WTC11 (cell line): ENCODE results near the gene C4orf36. TPM values are rescaled to one million over a fixed set of nuclear protein-coding genes. Genes with fewer than 3 reads are reported as not detected.
A peak's percentile ranks its signal among the peaks of the same experiment; 100 is the strongest.

Experiments used
- ATAC-seq: fragments of 200-7000 bp; cut with Tn5 transposase; 2 replicates; pipeline ENCODE4 v1.10.0; 2021; ENCODE audit warnings: mild to moderate bottlenecking, moderate library complexity
- CTCF ChIA-PET: fragments of 300-600 bp; sonication (Branson Sonifier 250); formaldehyde crosslinking; loops from one replicate; lab custom pipeline; 2021; ENCODE audit warnings: antibody characterized with exemption; lab: Charles Lee
- POLR2A ChIA-PET: fragments of 350-600 bp; sonication (Branson Sonifier 250); formaldehyde crosslinking; loops from one replicate; lab custom pipeline; 2021; ENCODE audit warnings: antibody characterized with exemption; lab: Charles Lee
- DNase-seq: peaks from one replicate; pipeline ENCODE4 v3.0.0; 2021; ENCODE audit warnings: low spot score
- H3K27ac Mint-ChIP-seq: 2 replicates; pipeline ENCODE4 v1.8.0; 2021; ENCODE audit warnings: mixed read lengths
- H3K27me3 Mint-ChIP-seq: 2 replicates; pipeline ENCODE4 v1.8.0; 2021; ENCODE audit warnings: low read depth, mild to moderate bottlenecking, moderate library complexity, mixed read lengths
- H3K36me3 Mint-ChIP-seq: 2 replicates; pipeline ENCODE4 v1.8.0; 2021; ENCODE audit warnings: mixed read lengths
- H3K4me1 Mint-ChIP-seq: 2 replicates; pipeline ENCODE4 v1.8.0; 2022; ENCODE audit warnings: mixed read lengths
- H3K4me3 Mint-ChIP-seq: 2 replicates; pipeline ENCODE4 v1.8.0; 2021; ENCODE audit warnings: mild to moderate bottlenecking, moderate library complexity, mixed read lengths
- H3K9me3 Mint-ChIP-seq: 2 replicates; pipeline ENCODE4 v1.8.0; 2021; ENCODE audit warnings: mixed read lengths
- ATF1 ChIP-seq: sonication (generic); formaldehyde crosslinking; IDR thresholded peaks from 2 replicates; pipeline ENCODE4 v1.8.1; 2023; ENCODE audit warnings: mild to moderate bottlenecking, moderate library complexity, missing genetic modification reagents
- ATF6 ChIP-seq: sonication (generic); formaldehyde crosslinking; IDR thresholded peaks from 2 replicates; pipeline ENCODE4 v1.8.1; 2023; ENCODE audit warnings: mild to moderate bottlenecking, missing genetic modification reagents
- ELF4 ChIP-seq: sonication (generic); formaldehyde crosslinking; IDR thresholded peaks from 2 replicates; pipeline ENCODE4 v1.8.1; 2022; ENCODE audit warnings: low read depth, mild to moderate bottlenecking, moderate library complexity, missing genetic modification reagents
- ESRRA ChIP-seq: sonication (generic); formaldehyde crosslinking; IDR thresholded peaks from 2 replicates; pipeline ENCODE4 v1.8.1; 2022; ENCODE audit warnings: mild to moderate bottlenecking, missing genetic modification reagents, borderline replicate concordance
- FOXJ3 ChIP-seq: sonication (generic); formaldehyde crosslinking; IDR thresholded peaks from 2 replicates; pipeline ENCODE4 v1.9.0; 2021; ENCODE audit warnings: missing genetic modification reagents, mild to moderate bottlenecking, borderline replicate concordance
- GTF2I ChIP-seq: fragments of 250-450 bp; sonication (Bioruptor Pico); conservative IDR thresholded peaks from 2 replicates; pipeline ENCODE4 v1.4.0; 2021; ENCODE audit warnings: mild to moderate bottlenecking
- NFE2L1 ChIP-seq: sonication (generic); formaldehyde crosslinking; IDR thresholded peaks from 2 replicates; pipeline ENCODE4 v1.8.1; 2023; ENCODE audit warnings: missing genetic modification reagents
- RORB ChIP-seq: fragments of 250-450 bp; sonication (Bioruptor Pico); IDR thresholded peaks from 2 replicates; pipeline ENCODE4 v1.9.0; 2021; ENCODE audit warnings: mild to moderate bottlenecking
- SMAD4 ChIP-seq: sonication (generic); formaldehyde crosslinking; IDR thresholded peaks from 2 replicates; pipeline ENCODE4 v1.8.0; 2022; ENCODE audit warnings: mild to moderate bottlenecking, missing genetic modification reagents
- SOX15 ChIP-seq: fragments of 250-450 bp; sonication (Bioruptor Pico); IDR thresholded peaks from 2 replicates; pipeline ENCODE4 v1.9.0; 2021; ENCODE audit warnings: mild to moderate bottlenecking
- ZBTB21 ChIP-seq: sonication (generic); formaldehyde crosslinking; IDR thresholded peaks from 2 replicates; pipeline ENCODE4 v1.8.1; 2023; ENCODE audit warnings: mild to moderate bottlenecking, missing genetic modification reagents, borderline replicate concordance
- ZNF219 ChIP-seq: sonication (generic); formaldehyde crosslinking; IDR thresholded peaks from 2 replicates; pipeline ENCODE4 v1.8.0; 2023; ENCODE audit warnings: missing genetic modification reagents, mild to moderate bottlenecking, borderline replicate concordance
- ZNF263 ChIP-seq: sonication (generic); formaldehyde crosslinking; IDR thresholded peaks from 2 replicates; pipeline ENCODE4 v1.8.1; 2022; ENCODE audit warnings: low read depth, mild to moderate bottlenecking, moderate library complexity, missing genetic modification reagents
- ZNF423 ChIP-seq: fragments of 250-450 bp; sonication (Bioruptor Pico); IDR thresholded peaks from 2 replicates; pipeline ENCODE4 v2.1.2; 2022; ENCODE audit warnings: mild to moderate bottlenecking, moderate library complexity
- total RNA-seq: library from RNA; stranded (reverse); gene quantifications from 3 replicates; pipeline ENCODE4 v1.2.3, GENCODE V29; 2021
- TF ChIP-seq, protein P1 (sequence below): sonication (generic); formaldehyde crosslinking; conservative IDR thresholded peaks from 2 replicates; pipeline ENCODE4 v1.8.1; 2022; ENCODE audit warnings: mild to moderate bottlenecking, missing genetic modification reagents
- TF ChIP-seq, protein P2 (sequence below): sonication (generic); formaldehyde crosslinking; IDR thresholded peaks from 2 replicates; pipeline ENCODE4 v1.8.1; 2023; ENCODE audit warnings: mild to moderate bottlenecking, missing genetic modification reagents, borderline replicate concordance
- TF ChIP-seq, protein P3 (sequence below): sonication (generic); formaldehyde crosslinking; IDR thresholded peaks from 2 replicates; pipeline ENCODE4 v1.8.0; 2023; ENCODE audit warnings: missing genetic modification reagents, mild to moderate bottlenecking, borderline replicate concordance
- TF ChIP-seq, protein P4 (sequence below): sonication (generic); formaldehyde crosslinking; IDR thresholded peaks from 2 replicates; pipeline ENCODE4 v1.8.0; 2022; ENCODE audit warnings: mild to moderate bottlenecking, missing genetic modification reagents
- TF ChIP-seq, protein P5 (sequence below): sonication (generic); formaldehyde crosslinking; IDR thresholded peaks from 2 replicates; pipeline ENCODE4 v1.8.1; 2022; ENCODE audit warnings: mild to moderate bottlenecking, missing genetic modification reagents, moderate library complexity, borderline replicate concordance
- TF ChIP-seq, protein P6 (sequence below): sonication (generic); formaldehyde crosslinking; IDR thresholded peaks from 2 replicates; pipeline ENCODE4 v1.8.1; 2023; ENCODE audit warnings: mild to moderate bottlenecking, missing genetic modification reagents, moderate library complexity

The C4orf36 gene
- total RNA-seq, 1 experiment from 2014 or later, result 0.79 TPM

DNA sequence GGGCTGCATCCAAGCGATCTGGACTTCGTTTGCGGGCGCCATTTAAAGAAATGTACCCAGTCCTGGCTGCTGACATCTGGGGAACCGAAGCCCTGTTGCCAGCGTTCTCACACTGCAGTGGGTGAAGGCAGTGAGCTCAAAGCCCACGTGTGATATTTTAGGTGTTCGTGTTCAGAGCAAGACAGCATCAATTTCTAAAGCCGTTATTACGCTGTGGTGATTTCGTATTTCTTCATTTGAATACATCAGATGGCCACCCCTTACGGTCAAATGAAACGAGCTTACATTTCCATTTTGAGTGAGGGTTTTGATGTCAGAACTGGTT is 376 bp upstream of the C4orf36 start (continued):
- TF ChIP-seq ATF6 (CRISPR knock-in tag) (no peak), RORB (CRISPR knock-in tag) (no peak)
- TF ChIP-seq, protein P1, sequence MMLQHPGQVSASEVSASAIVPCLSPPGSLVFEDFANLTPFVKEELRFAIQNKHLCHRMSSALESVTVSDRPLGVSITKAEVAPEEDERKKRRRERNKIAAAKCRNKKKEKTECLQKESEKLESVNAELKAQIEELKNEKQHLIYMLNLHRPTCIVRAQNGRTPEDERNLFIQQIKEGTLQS (CRISPR knock-in tag), result no peak
- TF ChIP-seq, protein P2, sequence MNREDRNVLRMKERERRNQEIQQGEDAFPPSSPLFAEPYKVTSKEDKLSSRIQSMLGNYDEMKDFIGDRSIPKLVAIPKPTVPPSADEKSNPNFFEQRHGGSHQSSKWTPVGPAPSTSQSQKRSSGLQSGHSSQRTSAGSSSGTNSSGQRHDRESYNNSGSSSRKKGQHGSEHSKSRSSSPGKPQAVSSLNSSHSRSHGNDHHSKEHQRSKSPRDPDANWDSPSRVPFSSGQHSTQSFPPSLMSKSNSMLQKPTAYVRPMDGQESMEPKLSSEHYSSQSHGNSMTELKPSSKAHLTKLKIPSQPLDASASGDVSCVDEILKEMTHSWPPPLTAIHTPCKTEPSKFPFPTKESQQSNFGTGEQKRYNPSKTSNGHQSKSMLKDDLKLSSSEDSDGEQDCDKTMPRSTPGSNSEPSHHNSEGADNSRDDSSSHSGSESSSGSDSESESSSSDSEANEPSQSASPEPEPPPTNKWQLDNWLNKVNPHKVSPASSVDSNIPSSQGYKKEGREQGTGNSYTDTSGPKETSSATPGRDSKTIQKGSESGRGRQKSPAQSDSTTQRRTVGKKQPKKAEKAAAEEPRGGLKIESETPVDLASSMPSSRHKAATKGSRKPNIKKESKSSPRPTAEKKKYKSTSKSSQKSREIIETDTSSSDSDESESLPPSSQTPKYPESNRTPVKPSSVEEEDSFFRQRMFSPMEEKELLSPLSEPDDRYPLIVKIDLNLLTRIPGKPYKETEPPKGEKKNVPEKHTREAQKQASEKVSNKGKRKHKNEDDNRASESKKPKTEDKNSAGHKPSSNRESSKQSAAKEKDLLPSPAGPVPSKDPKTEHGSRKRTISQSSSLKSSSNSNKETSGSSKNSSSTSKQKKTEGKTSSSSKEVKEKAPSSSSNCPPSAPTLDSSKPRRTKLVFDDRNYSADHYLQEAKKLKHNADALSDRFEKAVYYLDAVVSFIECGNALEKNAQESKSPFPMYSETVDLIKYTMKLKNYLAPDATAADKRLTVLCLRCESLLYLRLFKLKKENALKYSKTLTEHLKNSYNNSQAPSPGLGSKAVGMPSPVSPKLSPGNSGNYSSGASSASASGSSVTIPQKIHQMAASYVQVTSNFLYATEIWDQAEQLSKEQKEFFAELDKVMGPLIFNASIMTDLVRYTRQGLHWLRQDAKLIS (CRISPR knock-in tag), result no peak
- TF ChIP-seq, protein P3, sequence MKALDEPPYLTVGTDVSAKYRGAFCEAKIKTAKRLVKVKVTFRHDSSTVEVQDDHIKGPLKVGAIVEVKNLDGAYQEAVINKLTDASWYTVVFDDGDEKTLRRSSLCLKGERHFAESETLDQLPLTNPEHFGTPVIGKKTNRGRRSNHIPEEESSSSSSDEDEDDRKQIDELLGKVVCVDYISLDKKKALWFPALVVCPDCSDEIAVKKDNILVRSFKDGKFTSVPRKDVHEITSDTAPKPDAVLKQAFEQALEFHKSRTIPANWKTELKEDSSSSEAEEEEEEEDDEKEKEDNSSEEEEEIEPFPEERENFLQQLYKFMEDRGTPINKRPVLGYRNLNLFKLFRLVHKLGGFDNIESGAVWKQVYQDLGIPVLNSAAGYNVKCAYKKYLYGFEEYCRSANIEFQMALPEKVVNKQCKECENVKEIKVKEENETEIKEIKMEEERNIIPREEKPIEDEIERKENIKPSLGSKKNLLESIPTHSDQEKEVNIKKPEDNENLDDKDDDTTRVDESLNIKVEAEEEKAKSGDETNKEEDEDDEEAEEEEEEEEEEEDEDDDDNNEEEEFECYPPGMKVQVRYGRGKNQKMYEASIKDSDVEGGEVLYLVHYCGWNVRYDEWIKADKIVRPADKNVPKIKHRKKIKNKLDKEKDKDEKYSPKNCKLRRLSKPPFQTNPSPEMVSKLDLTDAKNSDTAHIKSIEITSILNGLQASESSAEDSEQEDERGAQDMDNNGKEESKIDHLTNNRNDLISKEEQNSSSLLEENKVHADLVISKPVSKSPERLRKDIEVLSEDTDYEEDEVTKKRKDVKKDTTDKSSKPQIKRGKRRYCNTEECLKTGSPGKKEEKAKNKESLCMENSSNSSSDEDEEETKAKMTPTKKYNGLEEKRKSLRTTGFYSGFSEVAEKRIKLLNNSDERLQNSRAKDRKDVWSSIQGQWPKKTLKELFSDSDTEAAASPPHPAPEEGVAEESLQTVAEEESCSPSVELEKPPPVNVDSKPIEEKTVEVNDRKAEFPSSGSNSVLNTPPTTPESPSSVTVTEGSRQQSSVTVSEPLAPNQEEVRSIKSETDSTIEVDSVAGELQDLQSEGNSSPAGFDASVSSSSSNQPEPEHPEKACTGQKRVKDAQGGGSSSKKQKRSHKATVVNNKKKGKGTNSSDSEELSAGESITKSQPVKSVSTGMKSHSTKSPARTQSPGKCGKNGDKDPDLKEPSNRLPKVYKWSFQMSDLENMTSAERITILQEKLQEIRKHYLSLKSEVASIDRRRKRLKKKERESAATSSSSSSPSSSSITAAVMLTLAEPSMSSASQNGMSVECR (CRISPR knock-in tag), result no peak

DNA sequence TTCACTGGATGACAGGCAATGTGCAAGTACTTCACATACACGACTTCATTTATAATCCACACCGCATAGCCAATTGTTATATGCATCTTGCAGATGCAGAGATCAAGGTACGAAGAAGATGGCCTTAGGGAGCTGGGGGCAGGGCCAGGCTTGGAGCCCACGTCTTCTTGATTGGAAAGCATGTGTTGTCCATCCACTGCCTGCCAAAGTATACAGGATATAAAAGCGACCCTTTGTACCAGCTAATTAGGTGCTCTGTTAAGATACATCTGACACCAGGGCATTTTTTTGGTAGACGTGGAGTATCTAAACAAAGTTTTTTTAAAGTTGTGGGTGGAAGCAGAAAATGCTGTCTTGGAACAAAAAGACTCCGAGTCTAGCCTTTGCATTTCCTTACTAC is 1.4 kb downstream of the C4orf36 start:
- Mint-ChIP-seq H3K27me3 (peaks cover 15% of the 10 kb centered on the region), H3K36me3 (peaks cover 3% of the 10 kb centered on the region), H3K4me3 (peak overlapping the region; percentile 75), H3K9me3 (no peaks in the 10 kb centered on the region), H3K4me1 (peaks cover 19% of the 10 kb centered on the region), H3K27ac (no peak overlapping the region)
- CTCF ChIA-PET, result interaction anchor here (1.0 to 1.4 kb wide), 2 partner anchors 12 to 31 kb away, joined by 5 read pairs; no protein-coding TSS in a partner anchor
- no peak for ATAC-seq
- POLR2A ChIA-PET, result no interaction called here
- DNase-seq, result no peak
- no peak for TF ChIP-seq ATF1 (CRISPR knock-in tag)
- no peak for TF ChIP-seq ESRRA (CRISPR knock-in tag)
- no peak for TF ChIP-seq FOXJ3 (CRISPR knock-in tag)
- no peak for TF ChIP-seq ZBTB21 (CRISPR knock-in tag)
- no peak for TF ChIP-seq ZNF423 (CRISPR knock-in tag)
- TF ChIP-seq NFE2L1 (CRISPR knock-in tag), result no peak
- no peak for TF ChIP-seq SOX15 (CRISPR knock-in tag)
- TF ChIP-seq, protein P4, sequence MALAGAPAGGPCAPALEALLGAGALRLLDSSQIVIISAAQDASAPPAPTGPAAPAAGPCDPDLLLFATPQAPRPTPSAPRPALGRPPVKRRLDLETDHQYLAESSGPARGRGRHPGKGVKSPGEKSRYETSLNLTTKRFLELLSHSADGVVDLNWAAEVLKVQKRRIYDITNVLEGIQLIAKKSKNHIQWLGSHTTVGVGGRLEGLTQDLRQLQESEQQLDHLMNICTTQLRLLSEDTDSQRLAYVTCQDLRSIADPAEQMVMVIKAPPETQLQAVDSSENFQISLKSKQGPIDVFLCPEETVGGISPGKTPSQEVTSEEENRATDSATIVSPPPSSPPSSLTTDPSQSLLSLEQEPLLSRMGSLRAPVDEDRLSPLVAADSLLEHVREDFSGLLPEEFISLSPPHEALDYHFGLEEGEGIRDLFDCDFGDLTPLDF (CRISPR knock-in tag), result no peak
- TF ChIP-seq GTF2I (CRISPR knock-in tag), result no peak
- TF ChIP-seq, protein P5, sequence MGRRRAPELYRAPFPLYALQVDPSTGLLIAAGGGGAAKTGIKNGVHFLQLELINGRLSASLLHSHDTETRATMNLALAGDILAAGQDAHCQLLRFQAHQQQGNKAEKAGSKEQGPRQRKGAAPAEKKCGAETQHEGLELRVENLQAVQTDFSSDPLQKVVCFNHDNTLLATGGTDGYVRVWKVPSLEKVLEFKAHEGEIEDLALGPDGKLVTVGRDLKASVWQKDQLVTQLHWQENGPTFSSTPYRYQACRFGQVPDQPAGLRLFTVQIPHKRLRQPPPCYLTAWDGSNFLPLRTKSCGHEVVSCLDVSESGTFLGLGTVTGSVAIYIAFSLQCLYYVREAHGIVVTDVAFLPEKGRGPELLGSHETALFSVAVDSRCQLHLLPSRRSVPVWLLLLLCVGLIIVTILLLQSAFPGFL, result no peak
- TF ChIP-seq, protein P6, sequence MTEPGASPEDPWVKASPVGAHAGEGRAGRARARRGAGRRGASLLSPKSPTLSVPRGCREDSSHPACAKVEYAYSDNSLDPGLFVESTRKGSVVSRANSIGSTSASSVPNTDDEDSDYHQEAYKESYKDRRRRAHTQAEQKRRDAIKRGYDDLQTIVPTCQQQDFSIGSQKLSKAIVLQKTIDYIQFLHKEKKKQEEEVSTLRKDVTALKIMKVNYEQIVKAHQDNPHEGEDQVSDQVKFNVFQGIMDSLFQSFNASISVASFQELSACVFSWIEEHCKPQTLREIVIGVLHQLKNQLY (CRISPR knock-in tag), result no peak
- no peak for TF ChIP-seq ZNF219
- no peak for TF ChIP-seq ELF4 (CRISPR knock-in tag)
- no peak for TF ChIP-seq ZNF263
- TF ChIP-seq SMAD4 (CRISPR knock-in tag), result no peak
